ENCODE results near the gene KCNA3. TPM values are rescaled to one million over a fixed set of nuclear protein-coding genes. Genes with fewer than 3 reads are reported as not detected.

The KCNA3 gene
- total and polyA plus RNA-seq, 4 experiments from 2014 or later: 88.7 to 124 (median 110) TPM

Other genes starting within 250 kb of the KCNA3 start
- gene PROK1, start 223.8 kb downstream of the KCNA3 start, total RNA-seq: not detected
- not detected for gene PROK1, start 223.8 kb downstream of the KCNA3 start, polyA plus RNA-seq
- gene KCNA10, start 155.8 kb downstream of the KCNA3 start, total RNA-seq: not detected
- not detected for gene KCNA10, start 155.8 kb downstream of the KCNA3 start, polyA plus RNA-seq
- gene KCNA2, start 68.6 kb downstream of the KCNA3 start, total RNA-seq: 1 to 10 TPM; 1.2 to 2.2 TPM
- gene KCNA2, start 68.6 kb downstream of the KCNA3 start, polyA plus RNA-seq: 1 to 10 TPM in 1 of 2 donors, under 1 TPM in 1; 0.26 to 1.0 TPM
- gene CD53, start 198.2 kb upstream of the KCNA3 start, total RNA-seq: 100 to 1,000 TPM; 337 to 338 TPM
- 1,000 to 10,000 TPM in 1 of 2 donors, 100 to 1,000 TPM in 1; 989 to 1,003 TPM for gene CD53, start 198.2 kb upstream of the KCNA3 start, polyA plus RNA-seq

Data from CD4-positive, alpha-beta memory T cell (primary cell).